Muscle of arm (tissue), 12 donors: ENCODE results near the gene TCIRG1. TPM values are rescaled to one million over a fixed set of nuclear protein-coding genes. Genes with fewer than 3 reads are reported as not detected.

Source experiments
- DNase-seq: peaks from one replicate; pipeline ENCODE4 v3.0.0-alpha.2; 2013
- polyA plus RNA-seq, 12 donors: library from polyadenylated mRNA; unstranded; fragments of 120-200 nt; gene quantifications; one replicate each; pipeline ENCODE4 v1.2.1, GENCODE V29; 2013; ENCODE audit not compliant: insufficient read length in 12 of 12

The TCIRG1 gene
- polyA plus RNA-seq, 12 donors = 15.3 to 47.2 (median 24.0) TPM; not detected in 1

GRCh38 chr11:68050371-68050841, 11.6 kb downstream of the TCIRG1 start:
- DNase-seq = no peak

- no peak for DNase-seq
These were observed 12.6 kb downstream of the TCIRG1 start for GRCh38 chr11:68051191-68052136.

GRCh38 chr11:68052137-68052873, 13.5 kb downstream of the TCIRG1 start:
- no peak for DNase-seq

GRCh38 chr11:68053117-68053516, 14.3 kb downstream of the TCIRG1 start:
- no peak for DNase-seq

- no peak for DNase-seq
These were observed 15.4 kb downstream of the TCIRG1 start for GRCh38 chr11:68053981-68054812.

- no peak for DNase-seq
These were observed 17.8 kb downstream of the TCIRG1 start for GRCh38 chr11:68056317-68057285.

GRCh38 chr11:68057807-68058206, 19.0 kb downstream of the TCIRG1 start:
- no peak for DNase-seq

- no peak for DNase-seq
These were observed 22.7 kb downstream of the TCIRG1 start for GRCh38 chr11:68061508-68061907.

GRCh38 chr11:68064926-68065325, 26.1 kb downstream of the TCIRG1 start:
- no peak for DNase-seq

- no peak for DNase-seq
These were observed 27.0 kb downstream of the TCIRG1 start for GRCh38 chr11:68065841-68066240.

GRCh38 chr11:68066742-68067141, 27.9 kb downstream of the TCIRG1 start:
- no peak for DNase-seq

GRCh38 chr11:68067991-68068390, 29.2 kb downstream of the TCIRG1 start:
- no peak for DNase-seq

- DNase-seq = no peak
These were observed 32.6 kb downstream of the TCIRG1 start for GRCh38 chr11:68071281-68072048.

GRCh38 chr11:68074584-68075352, 35.9 kb downstream of the TCIRG1 start:
- DNase-seq = no peak

GRCh38 chr11:68076371-68077042, 37.7 kb downstream of the TCIRG1 start:
- no peak for DNase-seq

GRCh38 chr11:68077617-68078582, 39.1 kb downstream of the TCIRG1 start:
- DNase-seq = no peak

- DNase-seq = no peak
These were observed 42.0 kb downstream of the TCIRG1 start for GRCh38 chr11:68080860-68081259.
